Measurements from ENCODE around the gene RNF112.
"Not testable (repeated sequence)": the region's sequence is repeated elsewhere in the genome, so short reads cannot be mapped to it uniquely, and the experiment has no call there.

The RNF112 gene

DNA sequence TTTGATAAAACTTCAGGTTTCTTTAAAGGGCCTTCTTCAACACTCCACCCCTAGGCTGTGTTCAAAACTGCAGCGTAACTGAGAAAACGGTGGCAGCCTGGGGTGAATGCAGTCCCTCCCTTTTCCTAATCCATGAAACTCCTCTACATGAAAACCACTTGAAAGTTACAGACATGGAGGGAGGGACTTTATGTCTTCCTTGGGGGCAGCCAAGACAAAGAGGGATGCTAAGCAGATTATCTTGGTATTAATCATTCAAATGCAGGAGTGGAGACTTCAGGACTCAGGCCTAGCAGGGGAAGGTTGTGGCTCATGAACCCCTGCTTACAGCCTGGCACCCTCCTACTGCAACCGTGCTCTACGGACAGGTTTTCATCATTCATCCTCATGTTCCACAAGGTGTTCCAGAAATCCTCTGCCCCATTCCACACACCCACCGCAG is 46.8 kb downstream of the RNF112 start:
- no peaks in the 10 kb centered on the region for H3K9me3 Mint-ChIP-seq
- H3K27ac Mint-ChIP-seq = no peak overlapping the region
- H3K4me3 Mint-ChIP-seq = no peak overlapping the region
- peaks cover 15% of the 10 kb centered on the region for H3K27me3 Mint-ChIP-seq
- H3K4me1 Mint-ChIP-seq (ENCODE audit: low read depth) = peaks cover 40% of the 10 kb centered on the region
- no peaks in the 10 kb centered on the region for H3K36me3 Mint-ChIP-seq (ENCODE audit: low read depth)

GRCh38 chr17:19458481-19458880 is 47.4 kb downstream of the RNF112 start:
- not testable (repeated sequence) for H3K36me3 Mint-ChIP-seq (ENCODE audit: low read depth); H3K4me3 Mint-ChIP-seq; H3K9me3 Mint-ChIP-seq; H3K27ac Mint-ChIP-seq
- H3K27me3 Mint-ChIP-seq = peaks cover 14% of the 10 kb centered on the region
- H3K4me1 Mint-ChIP-seq (ENCODE audit: low read depth) = peaks cover 46% of the 10 kb centered on the region

GRCh38 chr17:19459018-19459655 is 48.1 kb downstream of the RNF112 start:
- not testable (repeated sequence) for H3K9me3 Mint-ChIP-seq; H3K27ac Mint-ChIP-seq; H3K4me3 Mint-ChIP-seq; H3K36me3 Mint-ChIP-seq (ENCODE audit: low read depth)
- Mint-ChIP-seq H3K4me1 (ENCODE audit: low read depth) (peaks cover 53% of the 10 kb centered on the region), H3K27me3 (peaks cover 13% of the 10 kb centered on the region)

DNA sequence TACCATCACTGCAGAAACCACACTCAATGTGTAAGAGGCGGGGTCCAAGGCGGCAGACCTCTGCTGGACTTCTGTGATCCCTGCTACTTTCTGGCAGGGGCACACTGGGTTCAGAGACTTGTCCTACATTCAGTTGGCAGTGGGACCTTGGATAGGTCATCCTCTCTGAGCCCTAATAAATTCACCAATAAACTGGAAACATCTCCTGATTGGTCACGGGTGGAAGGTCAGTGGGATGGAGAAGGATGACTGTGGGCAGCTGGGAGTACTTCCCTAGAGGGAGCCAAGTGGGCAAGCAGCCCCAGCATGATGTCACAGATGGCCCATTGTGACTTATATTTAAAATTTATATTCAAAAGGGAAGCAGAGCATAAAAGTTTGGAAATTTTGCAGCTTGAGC is 49.7 kb downstream of the RNF112 start:
- peaks cover 59% of the 10 kb centered on the region for H3K4me1 Mint-ChIP-seq (ENCODE audit: low read depth)
- H3K9me3 Mint-ChIP-seq = no peaks in the 10 kb centered on the region
- peaks cover 5% of the 10 kb centered on the region for H3K27me3 Mint-ChIP-seq
- no peaks in the 10 kb centered on the region for H3K36me3 Mint-ChIP-seq (ENCODE audit: low read depth)
- H3K27ac Mint-ChIP-seq = no peak overlapping the region
- H3K4me3 Mint-ChIP-seq = no peak overlapping the region

DNA sequence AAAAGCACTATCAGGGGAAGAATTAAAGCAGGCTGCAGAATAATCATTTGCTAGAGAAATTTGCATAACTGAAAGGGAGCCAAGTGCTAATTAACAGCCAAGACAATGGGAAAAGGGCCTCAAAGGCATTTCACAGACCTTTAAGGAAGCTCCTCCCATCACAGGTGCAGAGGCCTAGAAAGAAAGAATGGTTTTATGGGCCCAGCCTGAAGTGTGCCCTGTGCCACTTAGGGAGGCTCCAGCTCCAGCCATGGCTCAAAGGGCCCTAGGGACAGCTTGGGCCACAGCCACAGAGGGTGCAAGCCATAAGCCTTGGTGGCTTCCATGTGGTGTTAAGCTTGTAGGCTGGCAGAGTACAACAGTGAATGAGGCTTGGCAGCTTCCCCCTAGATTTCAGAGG is 50.1 kb downstream of the RNF112 start:
- no peaks in the 10 kb centered on the region for H3K9me3 Mint-ChIP-seq
- H3K4me1 Mint-ChIP-seq (ENCODE audit: low read depth) = peaks cover 59% of the 10 kb centered on the region
- H3K4me3 Mint-ChIP-seq = no peak overlapping the region
- H3K27me3 Mint-ChIP-seq = peaks cover under 1% of the 10 kb centered on the region
- no peak overlapping the region for H3K27ac Mint-ChIP-seq
- no peaks in the 10 kb centered on the region for H3K36me3 Mint-ChIP-seq (ENCODE audit: low read depth)

DNA sequence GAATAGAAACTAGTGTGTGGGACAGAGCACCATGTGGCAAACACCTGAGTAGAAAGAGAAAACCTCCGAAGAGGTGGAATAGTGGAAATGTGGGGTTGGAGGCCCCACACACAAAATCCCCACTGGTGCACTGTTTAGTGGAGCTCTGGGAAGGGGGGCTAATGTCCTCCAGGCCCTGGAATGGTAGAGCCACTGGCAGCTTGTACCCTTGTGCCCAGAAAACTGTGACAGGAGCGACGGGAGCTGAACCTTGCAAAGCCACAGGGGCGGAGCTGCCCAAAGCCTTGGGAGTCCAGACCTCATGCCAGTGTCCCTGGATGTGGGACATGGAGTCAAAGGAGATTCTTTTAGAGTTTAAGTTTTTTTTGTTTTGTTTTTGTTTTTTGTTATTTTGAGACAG is 50.6 kb downstream of the RNF112 start:
- no peaks in the 10 kb centered on the region for H3K9me3 Mint-ChIP-seq
- no peaks in the 10 kb centered on the region for H3K36me3 Mint-ChIP-seq (ENCODE audit: low read depth)
- no peak overlapping the region for H3K27ac Mint-ChIP-seq
- H3K4me3 Mint-ChIP-seq = no peak overlapping the region
- H3K27me3 Mint-ChIP-seq = no peaks in the 10 kb centered on the region
- H3K4me1 Mint-ChIP-seq (ENCODE audit: low read depth) = peaks cover 59% of the 10 kb centered on the region

GRCh38 chr17:19462456-19463035 is 51.5 kb downstream of the RNF112 start:
- not testable (repeated sequence) for H3K4me3 Mint-ChIP-seq; H3K9me3 Mint-ChIP-seq; H3K36me3 Mint-ChIP-seq (ENCODE audit: low read depth); H3K27ac Mint-ChIP-seq; H3K27me3 Mint-ChIP-seq
- H3K4me1 Mint-ChIP-seq (ENCODE audit: low read depth) = peaks cover 54% of the 10 kb centered on the region

- peaks cover 39% of the 10 kb centered on the region for H3K4me1 Mint-ChIP-seq (ENCODE audit: low read depth)
These were observed 53.3 kb downstream of the RNF112 start for GRCh38 chr17:19464031-19465026.

More at GRCh38 chr17:19464031-19465026, 53.3 kb downstream of the RNF112 start:
- Mint-ChIP-seq H3K27me3 (no peaks in the 10 kb centered on the region), H3K27ac (peak overlapping the region; percentile 67), H3K36me3 (ENCODE audit: low read depth) (no peaks in the 10 kb centered on the region), H3K4me3 (no peak overlapping the region), H3K9me3 (no peaks in the 10 kb centered on the region)

Data from stimulated activated naive CD8-positive, alpha-beta T cell treated with anti-CD3 and anti-CD28 coated beads, Interleukin-15, Interleukin-2, amounts not matched to agents 100 ng/mL and 50 ng/mL, for 24 hours (primary cell).